H1 (cell line): Measurements from ENCODE around the gene ZNF469. TPM values are rescaled to one million over a fixed set of nuclear protein-coding genes. Genes with fewer than 3 reads are reported as not detected.

Experiments
- CTCF ChIA-PET: fragments of 300-600 bp; sonication (Branson Sonifier 250); formaldehyde crosslinking; loops from one replicate; lab custom pipeline; 2021; ENCODE audit not compliant: partially characterized antibody; lab: Charles Lee
- POLR2A ChIA-PET: fragments of 300-600 bp; sonication (Branson Sonifier 250); formaldehyde crosslinking; loops from one replicate; lab custom pipeline; 2021; ENCODE audit warnings: inconsistent platforms; ENCODE audit not compliant: partially characterized antibody; lab: Charles Lee
- DNase-seq, 2 experiments: peaks; one replicate each; pipeline versions ENCODE4 v3.0.0 to v3.0.0-alpha.2; 2010 to 2022; ENCODE audit warnings: low spot score in 2 of 2, low read depth in 1 of 2, mixed read lengths in 1 of 2
- FAIRE-seq: peaks from 2 replicates; lab custom pipeline; 2011; peaks lifted over from hg19 to GRCh38; lab: Jason Lieb, UNC
- H2AFZ ChIP-seq: 2 replicates; pipeline ENCODE4 v1.8.1; 2012; ENCODE audit warnings: low read length, inconsistent platforms
- H2AK5ac ChIP-seq: 2 replicates; pipeline ENCODE4 v1.6.1; 2013; ENCODE audit warnings: low read depth, low read length
- H2BK120ac ChIP-seq: replicated peaks from 2 replicates; pipeline ENCODE3; 2013; ENCODE audit warnings: low read depth, low read length, inconsistent platforms
- H2BK12ac ChIP-seq: 2 replicates; pipeline ENCODE4 v1.6.1; 2013; ENCODE audit warnings: low read depth, low read length
- H2BK15ac ChIP-seq: 2 replicates; pipeline ENCODE4 v1.6.1; 2013; ENCODE audit warnings: low read length
- H2BK20ac ChIP-seq: 2 replicates; pipeline ENCODE4 v1.6.1; 2013; ENCODE audit warnings: low read length
- H2BK5ac ChIP-seq: 2 replicates; pipeline ENCODE4 v1.6.1; 2013; ENCODE audit warnings: low read depth, low read length
- H3K14ac ChIP-seq: 2 replicates; pipeline ENCODE4 v1.6.1; 2013; ENCODE audit warnings: inconsistent platforms; ENCODE audit not compliant: insufficient read length
- H3K18ac ChIP-seq: 2 replicates; pipeline ENCODE4 v1.6.1; 2013; ENCODE audit warnings: low read length; ENCODE audit errors: extremely low read depth
- H3K23ac ChIP-seq: 2 replicates; pipeline ENCODE4 v1.6.1; 2013; ENCODE audit warnings: inconsistent platforms; ENCODE audit not compliant: insufficient read length
- H3K23me2 ChIP-seq: 2 replicates; pipeline ENCODE4 v1.6.1; 2013; ENCODE audit warnings: low read depth, low read length
- H3K27ac ChIP-seq: 2 replicates; pipeline ENCODE4 v1.6.1; 2011; ENCODE audit warnings: low read depth, low read length, inconsistent platforms
- H3K27me3 ChIP-seq, 4 experiments: replicated peaks in 1 of 4; 1 replicate in 1 of 4; 2 replicates in 3 of 4; pipeline versions ENCODE4 v1.6.1 to v1.8.1; 2011 to 2013; ENCODE audit warnings: low read length in 3 of 4, mild to moderate bottlenecking in 3 of 4, inconsistent platforms in 2 of 4, mixed read lengths in 2 of 4, moderate library complexity in 1 of 4; ENCODE audit not compliant: control insufficient read depth in 3 of 4, insufficient read depth in 3 of 4; ENCODE audit errors: extremely low read depth in 1 of 4
- H3K36me3 ChIP-seq, 4 experiments: 2 replicates each; pipeline versions ENCODE4 v1.6.1 to v1.8.1; 2011 to 2013; ENCODE audit warnings: mild to moderate bottlenecking in 4 of 4, low read length in 3 of 4, moderate library complexity in 2 of 4, control low read depth in 1 of 4, inconsistent platforms in 1 of 4; ENCODE audit not compliant: insufficient read depth in 4 of 4, control insufficient read depth in 2 of 4
- H3K4ac ChIP-seq: replicated peaks from 2 replicates; pipeline ENCODE3; 2013; ENCODE audit warnings: low read length, low read depth, mixed read lengths, inconsistent platforms; ENCODE audit not compliant: insufficient read length
- H3K4me1 ChIP-seq, 4 experiments: replicated peaks in 1 of 4; 1 replicate in 1 of 4; 2 replicates in 3 of 4; pipeline versions ENCODE4 v1.6.1 to v1.8.1; 2011 to 2013; ENCODE audit warnings: low read length in 3 of 4, inconsistent platforms in 2 of 4, mixed read lengths in 1 of 4; ENCODE audit not compliant: insufficient read depth in 4 of 4, control insufficient read depth in 3 of 4
- H3K4me2 ChIP-seq, 2 experiments: 2 replicates each; pipeline versions ENCODE4 v1.6.1 to v1.8.1; 2011 to 2013; ENCODE audit warnings: low read depth in 2 of 2, low read length in 2 of 2, control low read depth in 1 of 2, inconsistent platforms in 1 of 2, mild to moderate bottlenecking in 1 of 2; ENCODE audit not compliant: insufficient read depth in 1 of 2
- H3K4me3 ChIP-seq, 4 experiments: fragments of 200-600, 300-600 bp in 1 of 4; sonication (generic), shearing (Covaris generic), sonication (Bioruptor Twin) in 1 of 4; 2 replicates each; pipeline versions ENCODE4 v1.5.1 to v1.8.1; 2011 to 2016; ENCODE audit warnings: low read length in 4 of 4, low read depth in 3 of 4, control low read depth in 2 of 4, inconsistent platforms in 2 of 4, mild to moderate bottlenecking in 2 of 4, mixed read lengths in 1 of 4, moderate library complexity in 1 of 4; ENCODE audit not compliant: insufficient read depth in 2 of 4; ENCODE audit errors: extremely low read depth in 1 of 4
- H3K56ac ChIP-seq: replicated peaks from 2 replicates; pipeline ENCODE3; 2013; ENCODE audit warnings: low read depth, mild to moderate bottlenecking, mixed read lengths, low read length, inconsistent platforms; ENCODE audit not compliant: insufficient read length
- H3K79me1 ChIP-seq: 2 replicates; pipeline ENCODE4 v1.6.1; 2013; ENCODE audit warnings: low read depth, low read length, control low read depth
- H3K79me2 ChIP-seq, 2 experiments: 2 replicates each; pipeline versions ENCODE4 v1.6.1 to v1.8.1; 2012 to 2013; ENCODE audit warnings: low read length in 2 of 2, mild to moderate bottlenecking in 2 of 2, inconsistent platforms in 1 of 2; ENCODE audit not compliant: insufficient read depth in 2 of 2, control insufficient read depth in 1 of 2
- H3K9ac ChIP-seq, 4 experiments: replicated peaks in 1 of 4; 1 replicate in 1 of 4; 2 replicates in 3 of 4; pipeline versions ENCODE4 v1.6.1 to v1.8.1; 2011 to 2013; ENCODE audit warnings: low read depth in 3 of 4, low read length in 3 of 4, control low read depth in 2 of 4, mild to moderate bottlenecking in 2 of 4, moderate library complexity in 2 of 4, inconsistent platforms in 1 of 4; ENCODE audit errors: extremely low read depth in 1 of 4
- H3K9me3 ChIP-seq, 2 experiments: 2 replicates each; pipeline versions ENCODE4 v1.6.1 to v1.8.1; 2012 to 2013; ENCODE audit warnings: mild to moderate bottlenecking in 2 of 2, moderate library complexity in 2 of 2, control low read depth in 1 of 2, inconsistent platforms in 1 of 2, low read depth in 1 of 2, low read length in 1 of 2, mixed read lengths in 1 of 2; ENCODE audit not compliant: insufficient read depth in 2 of 2
- H4K20me1 ChIP-seq, 2 experiments: replicated peaks in 1 of 2; 2 replicates each; pipeline versions ENCODE3 to v1.8.1; 2011 to 2013; ENCODE audit warnings: inconsistent platforms in 2 of 2, low read length in 2 of 2, mild to moderate bottlenecking in 1 of 2; ENCODE audit not compliant: insufficient read depth in 2 of 2, control insufficient read depth in 1 of 2
- H4K5ac ChIP-seq: 2 replicates; pipeline ENCODE4 v1.6.1; 2013; ENCODE audit warnings: low read length, low read depth, mixed read lengths, inconsistent platforms; ENCODE audit not compliant: insufficient read length
- H4K8ac ChIP-seq: 2 replicates; pipeline ENCODE4 v1.8.0; 2013; ENCODE audit warnings: mild to moderate bottlenecking, moderate library complexity, low read length, inconsistent platforms; ENCODE audit not compliant: insufficient read depth; ENCODE audit errors: extremely low read depth
- H4K91ac ChIP-seq: replicated peaks from 2 replicates; pipeline ENCODE3; 2013; ENCODE audit warnings: low read length, mixed read lengths, inconsistent platforms; ENCODE audit not compliant: insufficient read length
- ATF3 ChIP-seq: IDR thresholded peaks from 2 replicates; pipeline ENCODE4 v1.6.1; 2011; ENCODE audit warnings: low read depth, mild to moderate bottlenecking, low read length; ENCODE audit not compliant: insufficient read depth
- CTBP2 ChIP-seq: IDR thresholded peaks from 2 replicates; pipeline ENCODE4 v1.7.0; 2011; ENCODE audit warnings: borderline replicate concordance, mild to moderate bottlenecking, moderate library complexity, mixed read lengths, low read length; ENCODE audit not compliant: insufficient read depth, insufficient read length
- EP300 ChIP-seq, 2 experiments: IDR thresholded peaks; 1 replicate in 1 of 2; 2 replicates in 1 of 2; pipeline ENCODE4 v1.6.1; 2011 to 2012; ENCODE audit warnings: low read depth in 2 of 2, low read length in 2 of 2, mild to moderate bottlenecking in 2 of 2, borderline replicate concordance in 1 of 2, inconsistent platforms in 1 of 2, moderate library complexity in 1 of 2
- FOSL1 ChIP-seq: IDR thresholded peaks from 2 replicates; pipeline ENCODE4 v1.6.1; 2011; ENCODE audit warnings: mild to moderate bottlenecking, low read depth, low read length, moderate library complexity; ENCODE audit not compliant: insufficient read depth
- GABPA ChIP-seq: IDR thresholded peaks from 2 replicates; pipeline ENCODE4 v1.6.1; 2011; ENCODE audit warnings: mild to moderate bottlenecking, low read length, moderate library complexity, borderline replicate concordance; ENCODE audit not compliant: insufficient read depth
- KDM5A ChIP-seq: fragments of 200-600 bp; IDR thresholded peaks from 2 replicates; pipeline ENCODE4 v1.7.1; 2012; ENCODE audit warnings: mild to moderate bottlenecking, low read length, inconsistent platforms, mixed read lengths
- RXRA ChIP-seq: IDR thresholded peaks from 2 replicates; pipeline ENCODE4 v1.6.1; 2011; ENCODE audit warnings: low read depth, mild to moderate bottlenecking, low read length, moderate library complexity; ENCODE audit not compliant: insufficient read depth
- SP2 ChIP-seq: IDR thresholded peaks from 2 replicates; pipeline ENCODE4 v1.6.1; 2012; ENCODE audit warnings: mild to moderate bottlenecking, low read length, inconsistent platforms
- TCF12 ChIP-seq: IDR thresholded peaks from 2 replicates; pipeline ENCODE4 v1.6.1; 2011; ENCODE audit warnings: low read depth, mild to moderate bottlenecking, low read length
- TEAD4 ChIP-seq: IDR thresholded peaks from 2 replicates; pipeline ENCODE4 v1.6.1; 2012; ENCODE audit warnings: low read depth, low read length, inconsistent platforms, mixed read lengths
- USF2 ChIP-seq: IDR thresholded peaks from 2 replicates; pipeline ENCODE4 v1.6.1; 2011; ENCODE audit warnings: low read length, improper control_type of control experiment
- WGBS, 2 experiments: shearing (Covaris generic) in 1 of 2; methylation state at CpG; one replicate each; pipeline versions ENCODE4 v1.1.6 to v1.1.7; 2013 to 2015; ENCODE audit warnings: low lambda C conversion rate in 2 of 2, mixed read lengths in 2 of 2, inconsistent platforms in 1 of 2, low coverage in 1 of 2, missing lambda C conversion rate in 1 of 2; ENCODE audit not compliant: insufficient replicate concordance in 2 of 2, insufficient coverage in 1 of 2, insufficient read length in 1 of 2; ENCODE audit errors: extremely low coverage in 1 of 2, missing lambda C conversion rate in 1 of 2; 5-methylcytosine and 5-hydroxymethylcytosine counted together
- polyA plus RNA-seq, 7 experiments: library from polyadenylated mRNA; depleted of rRNA in 3 of 7; stranded (reverse) in 5 of 7; unstranded in 2 of 7; fragments of >200 nt in 5 of 7; fragments of 200-250 nt in 2 of 7; gene quantifications; 1 replicate in 5 of 7; 2 replicates in 1 of 7; 4 replicates in 1 of 7; pipeline versions ENCODE4 v1.2.1 to v1.2.3, GENCODE V29; 2011 to 2013; ENCODE audit warnings: missing spikeins in 2 of 7, mixed read lengths in 2 of 7
- total RNA-seq: library from RNA; stranded (reverse); fragmentation: NEBNext Ultra II Directional; extraction: Animal tissue kit (Norgen Biotek cat#: 25700); gene quantifications from 2 replicates; pipeline ENCODE4 v1.2.1, GENCODE V29; 2021

ZNF469 gene
- total and polyA plus RNA-seq, 2 of the 8 experiments (the other 6 are each of a cell fraction or from before 2014, with no cell fraction given): 0.30 to 1.8 TPM

GRCh38 chr16:88398874-88399178 is 16.1 kb downstream of the ZNF469 start:
- DNase-seq (no peak), FAIRE-seq (no peak)
- H4K5ac ChIP-seq: no peak overlapping the region
- CTCF ChIA-PET: interaction anchor here (2.0 kb wide), 1 partner anchor 15 kb away, joined by 4 read pairs; no protein-coding TSS in a partner anchor
- no peak overlapping the region for H4K8ac ChIP-seq
- no peak overlapping the region for H3K27ac ChIP-seq
- TF ChIP-seq ATF3 (no peak), CTBP2 (no peak), KDM5A (no peak), FOSL1 (no peak), SP2 (no peak), USF2 (no peak), TCF12 (no peak), GABPA (no peak), RXRA (no peak), TEAD4 (no peak), EP300 (IDR thresholded peaks at IDR 0.05; ENCODE audit: borderline replicate concordance in 1 of 2, low read depth in 2 of 2, low read length in 2 of 2) (no peak)
- TF ChIP-seq, all 59 proteins: peak for 0
- Histone ChIP-seq H3K79me1 (no peaks in the 10 kb centered on the region), H3K18ac (no peak overlapping the region), H3K23ac (no peak overlapping the region), H2AFZ (no peak overlapping the region), H2BK15ac (no peak overlapping the region), H3K79me2 (no peaks in the 10 kb centered on the region), H3K36me3 (no peaks in the 10 kb centered on the region), H2AK5ac (no peak overlapping the region), H3K4me2 (no peak overlapping the region), H2BK120ac (no peak overlapping the region), H3K9me3 (peaks cover 7 to 13% of the 10 kb centered on the region in 2 experiments; a peak in 2 of 4 replicates), H4K20me1 (peaks cover 0 to 6% of the 10 kb centered on the region in 2 experiments), H3K4me3 (no peak overlapping the region), H2BK20ac (no peak overlapping the region), H2BK12ac (no peak overlapping the region), H2BK5ac (no peak overlapping the region), H3K14ac (no peak overlapping the region), H3K4me1 (no peaks in the 10 kb centered on the region), H3K9ac (no peak overlapping the region), H4K91ac (no peak overlapping the region), H3K56ac (no peak overlapping the region), H3K4ac (no peak overlapping the region), H3K27me3 (no peaks in the 10 kb centered on the region), H3K23me2 (peaks cover 12% of the 10 kb centered on the region; the same call in 1 of the 2 replicates)
- POLR2A ChIA-PET: no interaction called here
- 88% methylated on average over 8 of the region's 8 CpGs; no CpG with 5 or more reads in 1 of the 2 experiments for WGBS, 2 experiments
